Neural progenitor cell (in vitro differentiated cells): ENCODE data around the gene TNNI3K. TPM values are rescaled to one million over a fixed set of nuclear protein-coding genes. Genes with fewer than 3 reads are reported as not detected.

Experiments
- DNase-seq: peaks from one replicate; pipeline ENCODE4 v3.0.0-alpha.2; 2016; ENCODE audit warnings: low spot score
- H2AFZ ChIP-seq: fragments of 200-600 bp; sonication (generic); replicated peaks from 2 replicates; pipeline ENCODE4 v1.6.1; 2016; ENCODE audit warnings: antibody characterized with exemption
- H3F3A ChIP-seq: fragments of 200-600 bp; sonication (generic); 2 replicates; pipeline ENCODE4 v1.6.1; 2016; ENCODE audit warnings: antibody characterized with exemption, low read depth
- H3K27ac ChIP-seq: fragments of 200-600 bp; sonication (generic); 2 replicates; pipeline ENCODE4 v1.5.1; 2016; ENCODE audit warnings: mild to moderate bottlenecking
- H3K27me3 ChIP-seq: fragments of 200-600 bp; sonication (generic); 2 replicates; pipeline ENCODE4 v1.6.1; 2016; ENCODE audit warnings: mild to moderate bottlenecking, moderate library complexity
- H3K36me3 ChIP-seq: fragments of 200-600 bp; sonication (generic); 2 replicates; pipeline ENCODE4 v1.5.1; 2016
- H3K4me1 ChIP-seq: fragments of 200-600 bp; sonication (generic); 2 replicates; pipeline ENCODE4 v1.6.1; 2016; ENCODE audit warnings: mixed run types
- H3K4me2 ChIP-seq: fragments of 200-600 bp; sonication (generic); 2 replicates; pipeline ENCODE4 v1.6.1; 2016
- H3K4me3 ChIP-seq: fragments of 200-600 bp; sonication (generic); 2 replicates; pipeline ENCODE4 v1.5.1; 2016
- H3K79me2 ChIP-seq: fragments of 200-600 bp; sonication (generic); 2 replicates; pipeline ENCODE4 v1.6.1; 2016; ENCODE audit warnings: low read depth
- H3K9ac ChIP-seq: fragments of 200-600 bp; sonication (generic); 2 replicates; pipeline ENCODE4 v1.6.1; 2016
- H3K9me3 ChIP-seq: fragments of 200-600 bp; sonication (generic); 2 replicates; pipeline ENCODE4 v1.5.1; 2016; ENCODE audit warnings: low read depth
- H4K20me1 ChIP-seq: fragments of 200-600 bp; sonication (generic); 2 replicates; pipeline ENCODE4 v1.6.1; 2016; ENCODE audit warnings: low read depth
- H3K27ac Mint-ChIP-seq: 3 replicates; pipeline ENCODE4 v1.8.0; 2021; ENCODE audit warnings: mixed read lengths
- H3K27me3 Mint-ChIP-seq: 2 replicates; pipeline ENCODE4 v1.8.0; 2022; ENCODE audit warnings: low read depth, mild to moderate bottlenecking, inconsistent platforms, moderate library complexity, mixed read lengths; ENCODE audit not compliant: insufficient read depth
- H3K36me3 Mint-ChIP-seq: 3 replicates; pipeline ENCODE4 v1.8.0; 2021; ENCODE audit warnings: mixed read lengths
- H3K4me1 Mint-ChIP-seq: 3 replicates; pipeline ENCODE4 v1.8.0; 2021; ENCODE audit warnings: mixed read lengths
- H3K4me3 Mint-ChIP-seq: 3 replicates; pipeline ENCODE4 v1.8.0; 2021; ENCODE audit warnings: mild to moderate bottlenecking, moderate library complexity, mixed read lengths
- H3K9me3 Mint-ChIP-seq: 3 replicates; pipeline ENCODE4 v1.8.0; 2020; ENCODE audit warnings: mixed read lengths
- EZH2 ChIP-seq: fragments of 200-600 bp; sonication (generic); IDR thresholded peaks from 2 replicates; pipeline ENCODE4 v1.6.1; 2017; ENCODE audit warnings: antibody characterized with exemption, mild to moderate bottlenecking, moderate library complexity
- EZH2phosphoT487 ChIP-seq: fragments of 200-600 bp; sonication (generic); IDR thresholded peaks from 2 replicates; pipeline ENCODE4 v1.6.1; 2017; ENCODE audit warnings: antibody characterized with exemption
- total RNA-seq: library from RNA; depleted of rRNA; stranded (reverse); fragments of >200 nt; gene quantifications from 2 replicates; pipeline ENCODE4 v1.2.3, GENCODE V29; 2015; ENCODE audit warnings: low replicate concordance
- TF ChIP-seq, protein P1 (sequence below): fragments of 200-600 bp; sonication (generic); IDR thresholded peaks from 2 replicates; pipeline ENCODE4 v1.5.1; 2017; ENCODE audit warnings: antibody characterized with exemption, mild to moderate bottlenecking

The TNNI3K gene
- total RNA-seq, 1 donor from 2014 or later = 1.9 TPM

DNA sequence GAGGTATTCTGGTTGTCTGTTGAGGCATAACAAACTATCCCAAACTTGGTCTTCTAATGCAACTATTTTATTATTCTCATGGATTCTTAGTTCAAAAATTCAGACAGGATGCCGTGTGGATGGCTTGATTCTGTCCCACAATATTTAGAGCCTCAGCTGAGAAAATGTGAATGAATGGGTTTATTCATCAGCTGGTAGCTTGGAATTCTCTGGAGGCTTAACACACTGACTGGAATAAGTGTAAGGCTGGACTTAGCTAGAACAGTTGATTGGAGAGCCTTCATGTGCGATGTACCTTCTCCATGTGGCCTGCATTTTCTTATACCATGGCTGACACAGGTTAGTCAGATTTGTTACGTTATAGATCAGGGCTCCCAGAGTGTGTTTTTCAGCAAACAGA, 30.8 kb downstream of the TNNI3K start:
- Mint-ChIP-seq H3K36me3 (no peaks in the 10 kb centered on the region), H3K9me3 (no peaks in the 10 kb centered on the region), H3K4me3 (no peak overlapping the region), H3K4me1 (peaks cover 2% of the 10 kb centered on the region), H3K27me3 (no peaks in the 10 kb centered on the region), H3K27ac (no peak overlapping the region)
- Histone ChIP-seq H3K9ac (no peak overlapping the region), H3K4me1 (no peaks in the 10 kb centered on the region), H2AFZ (no peak overlapping the region), H4K20me1 (no peaks in the 10 kb centered on the region), H3K4me3 (no peak overlapping the region), H3K4me2 (no peak overlapping the region), H3K27me3 (no peaks in the 10 kb centered on the region), H3F3A (no peaks in the 10 kb centered on the region), H3K79me2 (no peaks in the 10 kb centered on the region), H3K36me3 (no peaks in the 10 kb centered on the region), H3K27ac (no peak overlapping the region), H3K9me3 (no peaks in the 10 kb centered on the region)
- TF ChIP-seq EZH2 (no peak), EZH2phosphoT487 (no peak)
- TF ChIP-seq, protein P1, sequence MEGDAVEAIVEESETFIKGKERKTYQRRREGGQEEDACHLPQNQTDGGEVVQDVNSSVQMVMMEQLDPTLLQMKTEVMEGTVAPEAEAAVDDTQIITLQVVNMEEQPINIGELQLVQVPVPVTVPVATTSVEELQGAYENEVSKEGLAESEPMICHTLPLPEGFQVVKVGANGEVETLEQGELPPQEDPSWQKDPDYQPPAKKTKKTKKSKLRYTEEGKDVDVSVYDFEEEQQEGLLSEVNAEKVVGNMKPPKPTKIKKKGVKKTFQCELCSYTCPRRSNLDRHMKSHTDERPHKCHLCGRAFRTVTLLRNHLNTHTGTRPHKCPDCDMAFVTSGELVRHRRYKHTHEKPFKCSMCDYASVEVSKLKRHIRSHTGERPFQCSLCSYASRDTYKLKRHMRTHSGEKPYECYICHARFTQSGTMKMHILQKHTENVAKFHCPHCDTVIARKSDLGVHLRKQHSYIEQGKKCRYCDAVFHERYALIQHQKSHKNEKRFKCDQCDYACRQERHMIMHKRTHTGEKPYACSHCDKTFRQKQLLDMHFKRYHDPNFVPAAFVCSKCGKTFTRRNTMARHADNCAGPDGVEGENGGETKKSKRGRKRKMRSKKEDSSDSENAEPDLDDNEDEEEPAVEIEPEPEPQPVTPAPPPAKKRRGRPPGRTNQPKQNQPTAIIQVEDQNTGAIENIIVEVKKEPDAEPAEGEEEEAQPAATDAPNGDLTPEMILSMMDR = no peak
- no peak for DNase-seq

- Histone ChIP-seq H3K9me3 (no peaks in the 10 kb centered on the region), H3K4me2 (no peak overlapping the region), H3K9ac (no peak overlapping the region), H4K20me1 (no peaks in the 10 kb centered on the region), H3F3A (no peaks in the 10 kb centered on the region), H3K4me1 (no peaks in the 10 kb centered on the region), H3K79me2 (no peaks in the 10 kb centered on the region), H2AFZ (no peak overlapping the region), H3K27ac (no peak overlapping the region), H3K4me3 (no peak overlapping the region), H3K27me3 (no peaks in the 10 kb centered on the region), H3K36me3 (no peaks in the 10 kb centered on the region)
- Mint-ChIP-seq H3K27ac (no peak overlapping the region), H3K36me3 (no peaks in the 10 kb centered on the region), H3K4me3 (no peak overlapping the region), H3K4me1 (peaks cover 2% of the 10 kb centered on the region), H3K27me3 (no peaks in the 10 kb centered on the region), H3K9me3 (peaks cover 3% of the 10 kb centered on the region)
- no peak for TF ChIP-seq EZH2
- TF ChIP-seq, protein P1 = peak; percentile 7
- no peak for DNase-seq
These were observed 36.3 kb downstream of the TNNI3K start for GRCh38 chr1:74271503-74271902.

DNA sequence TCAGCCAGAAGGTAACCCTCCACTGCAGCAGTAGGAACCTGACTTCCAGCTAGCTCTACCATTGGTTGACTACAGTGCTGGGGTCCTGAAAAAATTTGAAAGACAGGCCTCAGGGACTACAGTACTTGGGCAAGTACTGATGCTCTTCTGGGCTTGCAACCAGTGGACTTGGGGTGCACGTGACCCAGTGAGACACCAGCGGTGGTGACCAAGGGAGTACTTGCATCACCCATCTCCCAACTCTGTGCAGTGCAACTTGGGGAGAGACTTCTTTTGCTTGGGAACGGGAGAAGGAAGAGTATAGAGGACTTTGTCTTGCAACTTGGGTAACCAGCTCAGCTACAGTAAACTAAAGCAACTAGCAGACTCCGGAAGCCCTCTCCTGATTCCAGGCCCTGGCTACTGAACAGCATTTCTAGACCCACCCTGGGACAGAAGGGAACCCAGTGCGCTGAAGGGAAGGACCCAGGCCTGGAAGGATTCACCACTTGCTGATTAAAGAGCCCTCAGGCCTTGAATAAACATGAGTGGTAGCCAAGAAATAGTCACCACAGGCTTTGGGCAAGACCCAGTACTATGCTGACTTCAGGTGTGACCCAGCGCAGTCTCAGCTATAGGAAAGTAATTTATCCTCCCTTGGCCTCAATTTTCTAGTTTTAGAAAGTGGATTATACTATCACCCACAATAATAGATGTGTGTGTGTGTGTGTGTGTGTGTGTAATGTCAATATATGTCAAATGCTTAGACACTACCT, 45.6 kb downstream of the TNNI3K start:
- H3K4me2 ChIP-seq = no peak overlapping the region
- H3K4me3 ChIP-seq = no peak overlapping the region
- Mint-ChIP-seq H3K27ac (no peak overlapping the region), H3K4me1 (no peaks in the 10 kb centered on the region), H3K4me3 (no peak overlapping the region), H3K9me3 (no peaks in the 10 kb centered on the region), H3K36me3 (no peaks in the 10 kb centered on the region), H3K27me3 (no peaks in the 10 kb centered on the region)
- no peaks in the 10 kb centered on the region for H3K9me3 ChIP-seq
- no peaks in the 10 kb centered on the region for H3K79me2 ChIP-seq
- no peak overlapping the region for H3K9ac ChIP-seq
- H3K27ac ChIP-seq = no peak overlapping the region
- H4K20me1 ChIP-seq = no peaks in the 10 kb centered on the region
- TF ChIP-seq EZH2 (no peak), EZH2phosphoT487 (no peak)
- TF ChIP-seq, protein P1 = no peak
- no peaks in the 10 kb centered on the region for H3K4me1 ChIP-seq
- H3K27me3 ChIP-seq = no peaks in the 10 kb centered on the region
- no peak for DNase-seq
- H3K36me3 ChIP-seq = no peaks in the 10 kb centered on the region
- no peak overlapping the region for H2AFZ ChIP-seq
- H3F3A ChIP-seq = no peaks in the 10 kb centered on the region
